H1 (cell line): ENCODE results near the gene GDPD3. TPM values are rescaled to one million over a fixed set of nuclear protein-coding genes. Genes with fewer than 3 reads are reported as not detected.

Experiments
- CBX8 ChIP-seq: fragments of 300-800, 300-1000 bp; sonication (generic); IDR thresholded peaks from 2 replicates; pipeline ENCODE4 v1.7.1; 2016; ENCODE audit warnings: low read depth, low read length, borderline replicate concordance
- E2F6 ChIP-seq: IDR thresholded peaks from 2 replicates; pipeline ENCODE4 v1.6.1; 2012; ENCODE audit warnings: inconsistent platforms
- EGR1 ChIP-seq: IDR thresholded peaks from 2 replicates; pipeline ENCODE4 v1.6.1; 2011; ENCODE audit warnings: low read depth, low read length, borderline replicate concordance
- EP300 ChIP-seq, 2 experiments: IDR thresholded peaks; 1 replicate in 1 of 2; 2 replicates in 1 of 2; pipeline ENCODE4 v1.6.1; 2011 to 2012; ENCODE audit warnings: low read depth in 2 of 2, low read length in 2 of 2, mild to moderate bottlenecking in 2 of 2, borderline replicate concordance in 1 of 2, inconsistent platforms in 1 of 2, moderate library complexity in 1 of 2
- KDM5A ChIP-seq: fragments of 200-600 bp; IDR thresholded peaks from 2 replicates; pipeline ENCODE4 v1.7.1; 2012; ENCODE audit warnings: mild to moderate bottlenecking, low read length, inconsistent platforms, mixed read lengths
- MAFK ChIP-seq: IDR thresholded peaks from 2 replicates; pipeline ENCODE4 v1.6.1; 2012; ENCODE audit warnings: low read depth, mild to moderate bottlenecking, improper control_type of control experiment, low read length
- POU5F1 ChIP-seq: IDR thresholded peaks from 2 replicates; pipeline ENCODE4 v1.6.1; 2011; ENCODE audit warnings: low read depth, mild to moderate bottlenecking, low read length, moderate library complexity
- RAD21 ChIP-seq, 2 experiments: IDR thresholded peaks in 1 of 2; conservative IDR thresholded peaks in 1 of 2; 2 replicates each; pipeline ENCODE4 v1.6.1; 2011; ENCODE audit warnings: low read depth in 2 of 2, low read length in 2 of 2, improper control_type of control experiment in 1 of 2, inconsistent platforms in 1 of 2, mild to moderate bottlenecking in 1 of 2, moderate library complexity in 1 of 2
- SAP30 ChIP-seq: fragments of 300-600 bp; sonication (generic); IDR thresholded peaks from 2 replicates; pipeline ENCODE4 v1.7.1; 2012; ENCODE audit warnings: low read length, moderate library complexity, mild to moderate bottlenecking, inconsistent platforms; ENCODE audit not compliant: insufficient read depth, insufficient replicate concordance
- SIN3A ChIP-seq, 2 experiments: IDR thresholded peaks in 1 of 2; conservative IDR thresholded peaks in 1 of 2; 2 replicates each; pipeline ENCODE4 v1.6.1; 2011 to 2012; ENCODE audit warnings: low read length in 2 of 2, improper control_type of control experiment in 1 of 2, low read depth in 1 of 2, mild to moderate bottlenecking in 1 of 2
- SP4 ChIP-seq: IDR thresholded peaks from 2 replicates; pipeline ENCODE4 v1.6.1; 2012; ENCODE audit warnings: low read length, inconsistent platforms
- polyA plus RNA-seq, 7 experiments: library from polyadenylated mRNA; depleted of rRNA in 3 of 7; stranded (reverse) in 5 of 7; unstranded in 2 of 7; fragments of >200 nt in 5 of 7; fragments of 200-250 nt in 2 of 7; gene quantifications; 1 replicate in 5 of 7; 2 replicates in 1 of 7; 4 replicates in 1 of 7; pipeline versions ENCODE4 v1.2.1 to v1.2.3, GENCODE V29; 2011 to 2013; ENCODE audit warnings: missing spikeins in 2 of 7, mixed read lengths in 2 of 7
- total RNA-seq: library from RNA; stranded (reverse); fragmentation: NEBNext Ultra II Directional; extraction: Animal tissue kit (Norgen Biotek cat#: 25700); gene quantifications from 2 replicates; pipeline ENCODE4 v1.2.1, GENCODE V29; 2021

GDPD3 gene
- total and polyA plus RNA-seq, 2 of the 8 experiments (the other 6 are each of a cell fraction or from before 2014, with no cell fraction given) = 0.20 TPM; not detected in 1

GRCh38 chr16:30096105-30096861 lies 17.1 kb downstream of the GDPD3 start, which contains the start of gene YPEL3 (continued):
- no peak for TF ChIP-seq KDM5A
- TF ChIP-seq MAFK = no peak
- no peak for TF ChIP-seq POU5F1
- TF ChIP-seq SIN3A (conservative IDR thresholded peaks at IDR 0.05 in 1 of 2, IDR thresholded peaks at IDR 0.05 in 1 of 2; ENCODE audit: low read depth in 1 of 2, low read length in 2 of 2) = peak; percentile 70 to 81; a peak in 3 of 4 replicates
- TF ChIP-seq EP300 (IDR thresholded peaks at IDR 0.05; ENCODE audit: borderline replicate concordance in 1 of 2, low read depth in 2 of 2, low read length in 2 of 2) = no peak; a peak in 1 of 3 replicates
- no peak for TF ChIP-seq RAD21 (IDR thresholded peaks at IDR 0.05 in 1 of 2, conservative IDR thresholded peaks at IDR 0.05 in 1 of 2; ENCODE audit: low read depth in 2 of 2, low read length in 2 of 2)
- TF ChIP-seq SP4 = no peak; the same call in 1 of the 2 replicates
- TF ChIP-seq E2F6 = peak; percentile 29; the same call in 1 of the 2 replicates
- no peak for TF ChIP-seq CBX8
- no peak for TF ChIP-seq SAP30
- no peak for TF ChIP-seq EGR1
